Stimulated activated memory B cell treated with anti-CD40 and anti-IgM and Interleukin-4, amounts not matched to agents 10 μg/mL and 1 μg/mL and 100 μg/mL, for 72 hours (primary cell): ENCODE results near the gene IFNAR1.

Experiments used
- ATAC-seq: fragments of 150-1000 bp; cut with Tn5 transposase; 2 replicates; pipeline ENCODE4 v1.10.0; 2021
- H3K27ac Mint-ChIP-seq: one replicate; pipeline ENCODE4 v1.8.0; 2022; ENCODE audit warnings: mild to moderate bottlenecking, mixed read lengths
- H3K27me3 Mint-ChIP-seq: one replicate; pipeline ENCODE4 v1.8.0; 2022; ENCODE audit warnings: mixed read lengths
- H3K36me3 Mint-ChIP-seq: one replicate; pipeline ENCODE4 v1.8.0; 2022; ENCODE audit warnings: mixed read lengths
- H3K4me1 Mint-ChIP-seq: one replicate; pipeline ENCODE4 v1.8.0; 2022; ENCODE audit warnings: mixed read lengths
- H3K4me3 Mint-ChIP-seq: one replicate; pipeline ENCODE4 v1.8.0; 2022; ENCODE audit warnings: mild to moderate bottlenecking, moderate library complexity, mixed read lengths
- H3K9me3 Mint-ChIP-seq: one replicate; pipeline ENCODE4 v1.8.0; 2022; ENCODE audit warnings: mixed read lengths

Gene IFNAR1

DNA sequence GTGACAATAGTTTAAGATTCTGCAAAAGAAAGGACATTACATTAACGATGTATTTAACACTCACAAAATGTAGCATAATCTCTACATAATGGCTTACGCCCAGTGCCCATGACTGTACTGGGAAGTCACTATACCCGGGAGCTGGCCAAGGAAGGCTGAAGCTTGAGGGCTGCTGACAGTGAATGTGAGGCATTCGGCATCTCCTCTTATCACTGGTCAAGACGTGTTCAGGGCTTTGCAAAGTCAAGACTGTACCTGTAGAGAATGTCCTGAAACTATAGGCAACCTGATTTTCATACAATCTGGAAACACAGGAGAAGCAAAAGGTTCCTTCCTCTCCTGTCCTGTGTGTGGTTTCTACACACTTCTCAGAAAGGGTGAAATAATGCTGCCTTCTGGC, 65.7 kb downstream of the IFNAR1 start:
- H3K4me3 Mint-ChIP-seq: no peak overlapping the region
- no peaks in the 10 kb centered on the region for H3K27me3 Mint-ChIP-seq
- peaks cover 34% of the 10 kb centered on the region for H3K4me1 Mint-ChIP-seq
- no peak for ATAC-seq
- H3K27ac Mint-ChIP-seq: peak overlapping the region; percentile 11
- H3K36me3 Mint-ChIP-seq: no peaks in the 10 kb centered on the region
- H3K9me3 Mint-ChIP-seq: peaks cover 2% of the 10 kb centered on the region

- H3K27ac Mint-ChIP-seq: no peak overlapping the region
- no peak for ATAC-seq
- no peak overlapping the region for H3K4me3 Mint-ChIP-seq
- H3K27me3 Mint-ChIP-seq: no peaks in the 10 kb centered on the region
- H3K4me1 Mint-ChIP-seq: peaks cover 34% of the 10 kb centered on the region
- H3K36me3 Mint-ChIP-seq: no peaks in the 10 kb centered on the region
- no peaks in the 10 kb centered on the region for H3K9me3 Mint-ChIP-seq
These were observed 66.9 kb downstream of the IFNAR1 start for GRCh38 chr21:33391656-33392055.

GRCh38 chr21:33392284-33392985, 67.7 kb downstream of the IFNAR1 start:
- no peaks in the 10 kb centered on the region for H3K36me3 Mint-ChIP-seq
- no peak for ATAC-seq
- no peak overlapping the region for H3K4me3 Mint-ChIP-seq
- no peaks in the 10 kb centered on the region for H3K27me3 Mint-ChIP-seq
- H3K27ac Mint-ChIP-seq: peak overlapping the region; percentile 45
- H3K4me1 Mint-ChIP-seq: peaks cover 34% of the 10 kb centered on the region
- H3K9me3 Mint-ChIP-seq: no peaks in the 10 kb centered on the region

GRCh38 chr21:33393348-33393747, 68.6 kb downstream of the IFNAR1 start:
- H3K27ac Mint-ChIP-seq: no peak overlapping the region
- ATAC-seq: no peak
- no peaks in the 10 kb centered on the region for H3K9me3 Mint-ChIP-seq
- peaks cover 28% of the 10 kb centered on the region for H3K4me1 Mint-ChIP-seq
- H3K4me3 Mint-ChIP-seq: no peak overlapping the region
- H3K36me3 Mint-ChIP-seq: no peaks in the 10 kb centered on the region
- H3K27me3 Mint-ChIP-seq: no peaks in the 10 kb centered on the region

DNA sequence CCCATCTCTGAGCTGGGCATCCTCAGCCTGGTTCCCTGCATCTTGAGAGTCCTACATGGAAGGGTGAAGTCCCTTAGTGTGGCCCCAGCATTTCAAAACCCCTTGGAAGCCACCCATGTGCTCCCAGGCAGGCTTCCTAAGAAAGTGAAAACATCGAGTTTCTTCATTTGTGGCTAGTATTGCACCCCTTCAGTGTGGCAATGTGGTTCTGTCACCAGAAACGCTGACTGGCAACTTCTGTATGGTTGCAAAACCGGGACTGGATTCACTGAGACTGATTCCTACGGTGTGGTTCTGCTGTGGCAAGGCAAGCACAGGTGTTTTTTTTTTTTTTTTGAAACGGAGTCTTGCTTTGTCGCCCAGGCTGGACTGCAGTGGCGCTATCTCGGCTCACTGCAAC, 69.5 kb downstream of the IFNAR1 start:
- H3K36me3 Mint-ChIP-seq: no peaks in the 10 kb centered on the region
- H3K27me3 Mint-ChIP-seq: no peaks in the 10 kb centered on the region
- H3K4me3 Mint-ChIP-seq: no peak overlapping the region
- no peak overlapping the region for H3K27ac Mint-ChIP-seq
- peak; percentile 45 for ATAC-seq
- no peaks in the 10 kb centered on the region for H3K9me3 Mint-ChIP-seq
- peaks cover 31% of the 10 kb centered on the region for H3K4me1 Mint-ChIP-seq

DNA sequence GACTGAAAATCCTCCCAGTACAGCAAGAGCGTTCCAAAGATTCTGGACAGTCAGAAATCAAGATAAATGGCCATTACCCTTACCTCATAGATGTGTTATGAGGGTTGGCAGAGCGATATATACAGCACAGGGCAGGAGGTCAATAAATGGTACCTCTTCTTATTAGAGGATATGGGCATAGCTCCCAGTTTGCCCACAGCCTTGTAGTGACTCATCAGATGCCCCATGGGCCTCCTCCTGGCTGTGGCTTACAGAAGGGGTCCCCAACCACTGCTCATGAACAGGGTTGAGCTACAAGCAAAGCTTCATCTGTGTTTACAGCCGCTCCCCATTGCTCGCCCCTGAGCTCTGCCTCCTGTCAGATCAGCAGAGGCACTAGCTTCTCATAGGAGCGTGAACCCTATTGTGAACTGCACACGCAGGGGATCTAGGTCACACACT, 71.1 kb downstream of the IFNAR1 start:
- no peaks in the 10 kb centered on the region for H3K36me3 Mint-ChIP-seq
- peak overlapping the region; percentile 24 for H3K27ac Mint-ChIP-seq
- H3K27me3 Mint-ChIP-seq: no peaks in the 10 kb centered on the region
- peaks cover 45% of the 10 kb centered on the region for H3K4me1 Mint-ChIP-seq
- no peak overlapping the region for H3K4me3 Mint-ChIP-seq
- H3K9me3 Mint-ChIP-seq: no peaks in the 10 kb centered on the region
- no peak for ATAC-seq

GRCh38 chr21:33396436-33396835, 71.7 kb downstream of the IFNAR1 start:
- H3K4me3 Mint-ChIP-seq: no peak overlapping the region
- no peak for ATAC-seq
- H3K36me3 Mint-ChIP-seq: no peaks in the 10 kb centered on the region
- H3K27me3 Mint-ChIP-seq: no peaks in the 10 kb centered on the region
- H3K4me1 Mint-ChIP-seq: peaks cover 48% of the 10 kb centered on the region
- H3K9me3 Mint-ChIP-seq: no peaks in the 10 kb centered on the region
- no peak overlapping the region for H3K27ac Mint-ChIP-seq

GRCh38 chr21:33396951-33397350, 72.2 kb downstream of the IFNAR1 start:
- Mint-ChIP-seq H3K9me3 (no peaks in the 10 kb centered on the region), H3K4me3 (no peak overlapping the region), H3K27me3 (no peaks in the 10 kb centered on the region), H3K36me3 (no peaks in the 10 kb centered on the region), H3K27ac (no peak overlapping the region), H3K4me1 (peaks cover 48% of the 10 kb centered on the region)
- no peak for ATAC-seq

DNA sequence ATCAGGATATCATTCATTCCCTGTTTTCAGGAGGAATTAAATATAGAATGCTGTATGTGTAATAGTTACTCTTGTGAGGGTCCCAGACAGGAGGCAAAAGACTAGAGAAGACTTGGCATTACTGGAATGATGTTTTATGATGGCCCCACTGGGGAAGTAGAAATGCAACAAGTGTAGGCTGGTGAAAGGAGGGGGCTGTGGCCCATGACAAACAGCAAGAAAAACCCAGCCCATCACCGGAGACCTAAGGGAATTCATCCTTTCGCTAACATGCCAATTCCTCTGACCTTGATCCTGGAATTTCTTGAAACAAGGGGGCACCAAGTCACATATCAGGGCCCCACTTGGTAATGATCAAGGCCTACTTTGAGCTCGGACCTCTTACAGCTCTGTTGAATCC, 72.9 kb downstream of the IFNAR1 start:
- Mint-ChIP-seq H3K27ac (peak overlapping the region; percentile 57), H3K4me1 (peaks cover 50% of the 10 kb centered on the region), H3K9me3 (no peaks in the 10 kb centered on the region), H3K27me3 (no peaks in the 10 kb centered on the region), H3K4me3 (no peak overlapping the region), H3K36me3 (no peaks in the 10 kb centered on the region)
- no peak for ATAC-seq

DNA sequence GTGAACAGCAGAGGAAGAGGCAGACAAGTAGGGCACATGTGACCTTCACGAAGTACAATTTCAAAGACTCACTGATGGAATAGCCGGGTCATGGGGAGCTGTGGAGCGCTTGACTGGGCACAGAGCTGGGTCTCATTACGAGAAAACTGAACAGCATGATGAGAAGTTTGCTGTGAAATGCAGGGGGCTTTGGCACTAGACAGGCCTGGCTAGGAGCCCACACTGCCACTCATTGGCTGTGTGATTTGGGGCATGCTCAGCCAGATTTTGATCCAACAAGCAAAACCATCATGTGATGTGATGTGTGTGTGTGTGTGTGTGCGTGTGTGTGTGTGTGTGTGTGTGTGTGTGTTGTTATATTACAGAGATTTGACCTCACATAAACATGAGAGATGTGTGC, 73.6 kb downstream of the IFNAR1 start:
- ATAC-seq: no peak
- no peak overlapping the region for H3K4me3 Mint-ChIP-seq
- no peaks in the 10 kb centered on the region for H3K36me3 Mint-ChIP-seq
- H3K27ac Mint-ChIP-seq: peak overlapping the region; percentile 57
- H3K9me3 Mint-ChIP-seq: no peaks in the 10 kb centered on the region
- H3K4me1 Mint-ChIP-seq: peaks cover 45% of the 10 kb centered on the region
- H3K27me3 Mint-ChIP-seq: no peaks in the 10 kb centered on the region

GRCh38 chr21:33401630-33401992, 76.8 kb downstream of the IFNAR1 start:
- Mint-ChIP-seq H3K27me3 (no peaks in the 10 kb centered on the region), H3K4me3 (no peak overlapping the region), H3K9me3 (no peaks in the 10 kb centered on the region), H3K36me3 (peaks cover 16% of the 10 kb centered on the region), H3K27ac (no peak overlapping the region), H3K4me1 (peaks cover 53% of the 10 kb centered on the region)
- ATAC-seq: no peak

DNA sequence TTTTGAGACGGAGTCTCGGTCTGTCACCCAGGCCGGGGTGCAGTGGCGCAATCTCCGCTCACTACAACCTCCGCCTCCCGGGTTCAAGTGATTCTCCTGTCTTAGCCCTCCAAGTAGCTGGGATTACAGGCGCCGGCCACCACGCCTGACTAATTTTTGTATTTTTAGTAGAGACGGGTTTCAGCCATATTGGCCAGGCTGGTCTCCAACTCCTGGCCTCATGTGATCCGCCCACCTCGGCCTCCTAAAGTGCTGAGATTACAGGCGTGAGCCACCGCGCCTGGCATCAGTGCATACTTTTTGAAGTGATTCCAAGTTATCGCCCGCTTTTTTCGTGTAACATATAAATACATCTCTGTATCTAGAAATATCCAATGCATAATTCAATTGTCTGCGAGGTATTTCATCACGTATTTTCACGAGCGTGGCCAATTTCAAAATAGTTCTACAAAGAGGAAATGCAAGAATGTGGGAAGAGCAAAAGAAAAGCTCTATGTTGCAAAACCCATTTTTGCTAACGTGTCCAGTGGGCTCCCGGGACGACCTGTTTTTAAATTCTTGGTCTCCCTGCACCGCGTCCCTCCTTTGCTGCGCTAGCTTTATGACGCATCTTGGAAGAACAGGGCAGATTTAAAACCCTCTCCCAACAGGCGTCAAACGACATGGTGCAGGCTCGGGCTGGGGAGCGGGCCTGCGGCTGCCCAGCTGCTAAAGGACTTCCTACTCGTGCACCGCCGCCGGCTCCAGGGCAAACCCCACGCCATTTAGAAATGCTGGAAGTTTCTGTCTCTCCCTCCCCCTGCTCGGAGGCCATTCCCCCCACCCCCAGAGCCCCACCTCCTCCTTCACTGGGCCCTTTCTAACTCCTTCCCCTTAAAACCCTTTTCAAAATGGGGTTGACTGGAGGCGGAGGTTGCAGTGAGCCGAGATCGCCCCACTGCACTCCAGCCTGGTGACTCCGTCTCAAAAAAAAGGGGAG, 77.5 kb downstream of the IFNAR1 start:
- peaks cover 60% of the 10 kb centered on the region for H3K4me1 Mint-ChIP-seq
- ATAC-seq: peak; percentile 16
- H3K27me3 Mint-ChIP-seq: no peaks in the 10 kb centered on the region
- H3K9me3 Mint-ChIP-seq: no peaks in the 10 kb centered on the region
- peaks cover 23% of the 10 kb centered on the region for H3K36me3 Mint-ChIP-seq
- peak overlapping the region; percentile 86 for H3K27ac Mint-ChIP-seq
- H3K4me3 Mint-ChIP-seq: peak overlapping the region; percentile 82

DNA sequence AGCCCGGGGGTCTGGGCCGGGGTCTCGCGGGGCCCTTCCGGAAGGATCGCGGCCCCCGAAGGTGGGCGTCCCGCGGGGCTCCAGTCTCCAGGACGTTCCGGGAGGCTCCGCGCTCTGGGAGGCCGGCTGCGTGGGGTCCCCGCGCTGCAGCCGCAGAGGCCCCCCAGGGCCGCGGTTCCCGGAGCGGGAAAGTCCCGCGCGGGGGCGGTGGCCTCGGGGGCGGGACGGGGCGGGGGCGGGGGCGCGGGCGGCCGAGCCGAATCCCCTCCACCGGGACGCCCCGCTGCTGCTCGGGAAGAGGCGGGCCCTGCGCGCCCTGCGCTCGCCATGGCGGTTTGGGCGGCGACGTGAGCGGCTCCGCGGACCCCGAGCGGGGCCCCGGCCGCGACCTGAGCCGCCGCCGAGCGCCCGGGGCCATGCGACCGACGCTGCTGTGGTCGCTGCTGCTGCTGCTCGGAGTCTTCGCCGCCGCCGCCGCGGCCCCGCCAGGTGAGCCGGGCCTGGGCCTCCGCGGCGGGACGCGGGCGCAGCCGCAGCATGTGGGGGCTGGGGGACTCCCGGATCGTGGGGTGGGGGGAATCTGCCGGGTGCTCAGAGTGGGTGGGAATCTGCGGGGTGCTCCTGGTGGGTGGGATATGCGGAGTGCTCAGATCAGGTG, 78.5 kb downstream of the IFNAR1 start, which contains the start of gene IFNGR2:
IFNGR2 (plus strand) TSS at position 286 of the 658 bp plus-strand sequence; CDS start at position 417, 131 bp downstream.
- no peaks in the 10 kb centered on the region for H3K9me3 Mint-ChIP-seq
- H3K4me1 Mint-ChIP-seq: peaks cover 66% of the 10 kb centered on the region
- H3K4me3 Mint-ChIP-seq: peak within 1 kb of the TSS; percentile 96
- H3K36me3 Mint-ChIP-seq: peaks cover 26% of the 10 kb centered on the region
- ATAC-seq: peak; percentile 77
- H3K27me3 Mint-ChIP-seq: no peaks in the 10 kb centered on the region
- peak within 1 kb of the TSS; percentile 93 for H3K27ac Mint-ChIP-seq

- ATAC-seq: peak; percentile 75
- Mint-ChIP-seq H3K4me1 (peaks cover 70% of the 10 kb centered on the region), H3K9me3 (no peaks in the 10 kb centered on the region), H3K27me3 (no peaks in the 10 kb centered on the region), H3K36me3 (peaks cover 33% of the 10 kb centered on the region), H3K4me3 (peak overlapping the region; percentile 96), H3K27ac (peak overlapping the region; percentile 93)
These were observed 79.2 kb downstream of the IFNAR1 start for GRCh38 chr21:33403786-33404585.
